ENCODE data around the gene IL6. TPM values are rescaled to one million over a fixed set of nuclear protein-coding genes. Genes with fewer than 3 reads are reported as not detected.

IL6 gene
- total RNA-seq, 2 donors from 2014 or later, result 0.64 to 0.88 TPM

DNA sequence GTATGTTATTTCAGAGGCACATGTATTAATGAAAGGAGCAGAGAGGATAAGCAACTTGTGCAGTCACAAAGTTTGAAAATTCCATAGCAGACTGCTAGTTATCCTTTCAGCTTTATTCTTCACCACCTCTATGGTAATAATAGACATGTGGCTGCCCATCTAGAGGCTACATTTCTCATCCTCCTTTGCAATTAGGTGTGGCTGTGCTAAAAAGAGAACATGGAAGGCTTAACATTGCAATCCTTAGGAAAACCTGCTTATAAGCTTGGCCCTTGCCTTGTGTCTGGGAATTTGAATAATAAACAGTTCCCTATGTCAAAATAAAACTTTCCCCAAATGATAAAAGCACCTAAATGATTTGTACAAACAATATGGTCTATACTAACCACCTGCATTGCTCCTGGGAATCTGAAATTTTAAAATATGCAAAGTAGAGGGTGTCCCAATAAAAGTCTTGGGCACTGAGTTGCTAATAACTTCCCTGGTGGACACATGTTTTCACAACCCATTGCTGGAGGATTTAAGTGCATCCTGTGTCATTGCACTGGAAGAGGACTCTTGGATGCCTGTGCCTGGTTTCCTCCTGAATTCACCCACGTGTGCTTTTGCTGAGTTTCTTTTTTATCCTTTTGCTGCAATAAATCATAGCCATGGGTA, 30.5 kb downstream of the IL6 start:
- H3K9me3 ChIP-seq (ENCODE audit: control insufficient read depth, low read length), result peaks cover 18% of the 10 kb centered on the region
- TF ChIP-seq, protein P1, sequence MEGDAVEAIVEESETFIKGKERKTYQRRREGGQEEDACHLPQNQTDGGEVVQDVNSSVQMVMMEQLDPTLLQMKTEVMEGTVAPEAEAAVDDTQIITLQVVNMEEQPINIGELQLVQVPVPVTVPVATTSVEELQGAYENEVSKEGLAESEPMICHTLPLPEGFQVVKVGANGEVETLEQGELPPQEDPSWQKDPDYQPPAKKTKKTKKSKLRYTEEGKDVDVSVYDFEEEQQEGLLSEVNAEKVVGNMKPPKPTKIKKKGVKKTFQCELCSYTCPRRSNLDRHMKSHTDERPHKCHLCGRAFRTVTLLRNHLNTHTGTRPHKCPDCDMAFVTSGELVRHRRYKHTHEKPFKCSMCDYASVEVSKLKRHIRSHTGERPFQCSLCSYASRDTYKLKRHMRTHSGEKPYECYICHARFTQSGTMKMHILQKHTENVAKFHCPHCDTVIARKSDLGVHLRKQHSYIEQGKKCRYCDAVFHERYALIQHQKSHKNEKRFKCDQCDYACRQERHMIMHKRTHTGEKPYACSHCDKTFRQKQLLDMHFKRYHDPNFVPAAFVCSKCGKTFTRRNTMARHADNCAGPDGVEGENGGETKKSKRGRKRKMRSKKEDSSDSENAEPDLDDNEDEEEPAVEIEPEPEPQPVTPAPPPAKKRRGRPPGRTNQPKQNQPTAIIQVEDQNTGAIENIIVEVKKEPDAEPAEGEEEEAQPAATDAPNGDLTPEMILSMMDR (conservative IDR thresholded peaks at IDR 0.05), result no peak
- Mint-ChIP-seq H3K27ac (no peak overlapping the region), H3K4me1 (no peaks in the 10 kb centered on the region), H3K27me3 (ENCODE audit: insufficient read depth) (no peaks in the 10 kb centered on the region), H3K4me3 (no peak overlapping the region), H3K36me3 (ENCODE audit: low read depth) (peaks cover 10% of the 10 kb centered on the region), H3K9me3 (peaks cover 38% of the 10 kb centered on the region)
- no peaks in the 10 kb centered on the region for H3K36me3 ChIP-seq (ENCODE audit: control insufficient read depth, insufficient read depth, low read length)
- no peak overlapping the region for H3K4me3 ChIP-seq (ENCODE audit: low read length)
- H3K27ac ChIP-seq (ENCODE audit: low read depth, low read length), result no peak overlapping the region
- H3K4me1 ChIP-seq (ENCODE audit: control insufficient read depth, insufficient read depth, low read length), result no peaks in the 10 kb centered on the region
- DNase-seq, result no peak
- H3K9ac ChIP-seq (ENCODE audit: extremely low read depth, low read length, poor library complexity, severe bottlenecking), result no peak overlapping the region
- WGBS, 2 experiments (ENCODE audit: insufficient coverage in 1 of 2, insufficient read length in 1 of 2), result 87% methylated on average over 1 of the region's 1 CpG; no CpG with 5 or more reads in 1 of the 2 experiments
- H3K27me3 ChIP-seq (ENCODE audit: control insufficient read depth, insufficient read depth, low read length, poor library complexity, severe bottlenecking), result no peaks in the 10 kb centered on the region

DNA sequence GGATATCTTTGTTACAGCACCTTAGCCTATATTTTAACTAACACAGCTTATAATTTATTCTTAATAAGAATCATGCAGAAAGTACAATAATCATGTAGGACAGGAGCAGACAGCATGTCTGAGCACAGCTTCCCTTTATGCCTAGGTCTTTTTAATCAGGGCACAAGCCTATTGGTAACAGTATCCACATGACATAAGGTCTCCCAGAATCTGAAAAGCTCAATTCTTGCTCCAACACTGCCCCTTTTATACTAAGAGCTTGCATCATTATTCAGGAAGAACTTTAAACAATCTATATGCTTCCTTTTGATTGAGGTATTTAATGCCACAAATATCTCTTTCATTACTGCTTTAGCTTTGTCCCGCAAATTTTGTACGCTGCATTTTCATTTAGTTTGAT, 31.6 kb downstream of the IL6 start:
- H3K4me1 ChIP-seq (ENCODE audit: control insufficient read depth, insufficient read depth, low read length), result no peaks in the 10 kb centered on the region
- Mint-ChIP-seq H3K27me3 (ENCODE audit: insufficient read depth) (no peaks in the 10 kb centered on the region), H3K4me3 (no peak overlapping the region), H3K27ac (no peak overlapping the region), H3K9me3 (peaks cover 30% of the 10 kb centered on the region), H3K4me1 (no peaks in the 10 kb centered on the region), H3K36me3 (ENCODE audit: low read depth) (peaks cover 10% of the 10 kb centered on the region)
- H3K9ac ChIP-seq (ENCODE audit: extremely low read depth, low read length, poor library complexity, severe bottlenecking), result no peak overlapping the region
- no peak for DNase-seq
- TF ChIP-seq, protein P1 (conservative IDR thresholded peaks at IDR 0.05), result no peak
- no peak overlapping the region for H3K27ac ChIP-seq (ENCODE audit: low read depth, low read length)
- no peak overlapping the region for H3K4me3 ChIP-seq (ENCODE audit: low read length)
- peaks cover 18% of the 10 kb centered on the region for H3K9me3 ChIP-seq (ENCODE audit: control insufficient read depth, low read length)
- no peaks in the 10 kb centered on the region for H3K36me3 ChIP-seq (ENCODE audit: control insufficient read depth, insufficient read depth, low read length)
- H3K27me3 ChIP-seq (ENCODE audit: control insufficient read depth, insufficient read depth, low read length, poor library complexity, severe bottlenecking), result no peaks in the 10 kb centered on the region
- 83 to 96% methylated on average over 2 of the region's 2 CpGs for WGBS, 2 experiments (ENCODE audit: insufficient coverage in 1 of 2, insufficient read length in 1 of 2)

GRCh38 chr7:22759721-22760120, 32.7 kb downstream of the IL6 start:
- TF ChIP-seq, protein P1 (conservative IDR thresholded peaks at IDR 0.05), result no peak
- Histone ChIP-seq H3K27me3 (ENCODE audit: control insufficient read depth, insufficient read depth, low read length, poor library complexity, severe bottlenecking) (no peaks in the 10 kb centered on the region), H3K9me3 (ENCODE audit: control insufficient read depth, low read length) (peaks cover 18% of the 10 kb centered on the region), H3K4me1 (ENCODE audit: control insufficient read depth, insufficient read depth, low read length) (no peaks in the 10 kb centered on the region), H3K36me3 (ENCODE audit: control insufficient read depth, insufficient read depth, low read length) (no peaks in the 10 kb centered on the region), H3K9ac (ENCODE audit: extremely low read depth, low read length, poor library complexity, severe bottlenecking) (no peak overlapping the region), H3K27ac (ENCODE audit: low read depth, low read length) (no peak overlapping the region), H3K4me3 (ENCODE audit: low read length) (no peak overlapping the region)
- H3K4me1 Mint-ChIP-seq, result no peaks in the 10 kb centered on the region
- no peaks in the 10 kb centered on the region for H3K27me3 Mint-ChIP-seq (ENCODE audit: insufficient read depth)
- no peak overlapping the region for H3K27ac Mint-ChIP-seq
- no peak for DNase-seq
- peaks cover under 1% of the 10 kb centered on the region for H3K36me3 Mint-ChIP-seq (ENCODE audit: low read depth)
- H3K4me3 Mint-ChIP-seq, result no peak overlapping the region
- peaks cover 20% of the 10 kb centered on the region for H3K9me3 Mint-ChIP-seq

Measured in endodermal cell (in vitro differentiated cells).